VCaP (cell line): ENCODE results near the gene CCDC88B.

Source experiments
- H3K27ac ChIP-seq: fragments of 450-650 bp; 2 replicates; pipeline ENCODE4 v1.5.1; 2017
- CTCF ChIP-seq: fragments of 450-650 bp; conservative IDR thresholded peaks from 2 replicates; pipeline ENCODE4 v1.5.1; 2017; ENCODE audit warnings: mild to moderate bottlenecking, moderate library complexity

Gene CCDC88B

GRCh38 chr11:64294774-64295173 is 45.2 kb upstream of the CCDC88B start:
- H3K27ac ChIP-seq = no peak overlapping the region
- no peak for TF ChIP-seq CTCF

- H3K27ac ChIP-seq = no peak overlapping the region
- no peak for TF ChIP-seq CTCF
Observed at GRCh38 chr11:64295760-64296159, 44.2 kb upstream of the CCDC88B start.

- no peak overlapping the region for H3K27ac ChIP-seq
- TF ChIP-seq CTCF = no peak
Observed at GRCh38 chr11:64296236-64296635, 43.8 kb upstream of the CCDC88B start.

- no peak for TF ChIP-seq CTCF
- no peak overlapping the region for H3K27ac ChIP-seq
Observed at GRCh38 chr11:64296830-64297698, 42.9 kb upstream of the CCDC88B start.

- TF ChIP-seq CTCF = no peak
- no peak overlapping the region for H3K27ac ChIP-seq
Observed at GRCh38 chr11:64297699-64298358, 42.2 kb upstream of the CCDC88B start.

GRCh38 chr11:64298966-64299846 is 40.8 kb upstream of the CCDC88B start:
- TF ChIP-seq CTCF = peak; percentile 38
- peak overlapping the region; percentile 73 for H3K27ac ChIP-seq
